ENCODE data around the gene STK39. TPM values are rescaled to one million over a fixed set of nuclear protein-coding genes. Genes with fewer than 3 reads are reported as not detected.

The STK39 gene
- total and polyA plus RNA-seq, 9 of the 15 experiments (the other 6 are each of a cell fraction or from before 2014, with no cell fraction given) = 0.19 to 0.76 (median 0.51) TPM

GRCh38 chr2:167940734-167941507 lies 306.5 kb downstream of the STK39 start (continued):
- TF ChIP-seq ZBTB26 (CRISPR knock-in tag; IDR thresholded peaks at IDR 0.05) = no peak
- no peak for TF ChIP-seq ZNF134 (CRISPR knock-in tag; conservative IDR thresholded peaks at IDR 0.05)
- no peak for TF ChIP-seq ZBTB43 (CRISPR knock-in tag; IDR thresholded peaks at IDR 0.05)
- TF ChIP-seq NCOA1 (IDR thresholded peaks at IDR 0.05; ENCODE audit: low read depth) = no peak
- no peak for TF ChIP-seq JUN (IDR thresholded peaks at IDR 0.05; ENCODE audit: borderline replicate concordance, low read depth, low read length)
- TF ChIP-seq JUN (CRISPR knock-in tag; IDR thresholded peaks at IDR 0.05; ENCODE audit: borderline replicate concordance) = no peak
- TF ChIP-seq SREBF2 (CRISPR knock-in tag; IDR thresholded peaks at IDR 0.05) = 0 out of 2 replicates have a peak, but pooled peaks have one; percentile 54
- peak; percentile 78 for TF ChIP-seq MTA3 (IDR thresholded peaks at IDR 0.05; ENCODE audit: borderline replicate concordance)
- TF ChIP-seq ATF7 (IDR thresholded peaks at IDR 0.05) = peak; percentile 60; the same call in 1 of the 2 replicates
- no peak for TF ChIP-seq ZNF740 (CRISPR knock-in tag; IDR thresholded peaks at IDR 0.05)
- TF ChIP-seq ZNF740 (tag; IDR thresholded peaks at IDR 0.05) = no peak; a peak in 1 of 4 replicates
- no peak for TF ChIP-seq COPS2 (conservative IDR thresholded peaks at IDR 0.05)
- TF ChIP-seq ZNF780A (CRISPR knock-in tag; IDR thresholded peaks at IDR 0.05) = no peak
- TF ChIP-seq ZNF609 (CRISPR knock-in tag; IDR thresholded peaks at IDR 0.05; ENCODE audit: borderline replicate concordance) = peak; percentile 50; the same call in 1 of the 2 replicates
- TF ChIP-seq STAT6 (CRISPR knock-in tag; IDR thresholded peaks at IDR 0.05) = no peak
- no peak for TF ChIP-seq DACH1 (IDR thresholded peaks at IDR 0.05; ENCODE audit: partially characterized antibody)

All from K562 (cell line).